GM18520 (cell line): ENCODE data around the gene SAMD4A.
"Not testable (repeated sequence)": the region's sequence is repeated elsewhere in the genome, so short reads cannot be mapped to it uniquely, and the experiment has no call there.

Source experiments
- ATAC-seq: cut with Tn5 transposase; IDR thresholded peaks from one replicate; pipeline ENCODE4 v1.9.1; 2021; ENCODE audit not compliant: unreplicated experiment

SAMD4A gene

DNA sequence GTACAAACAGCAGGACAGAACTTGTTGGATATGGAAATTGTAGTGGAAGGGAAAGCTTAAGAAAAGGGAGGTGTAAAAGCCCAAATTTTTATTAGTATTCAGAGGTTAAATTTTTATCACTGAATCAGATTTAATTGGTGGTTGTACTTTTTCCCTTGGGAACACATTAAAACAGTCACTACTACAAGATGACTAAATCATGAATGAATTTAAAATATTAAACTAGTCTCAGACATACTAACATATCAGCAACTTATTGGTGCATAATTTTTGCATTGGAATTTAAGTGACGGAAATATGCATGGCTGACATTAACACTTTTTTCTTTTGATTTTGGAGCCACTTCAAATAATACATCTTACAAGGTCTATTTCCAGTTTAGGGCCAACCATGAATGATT, 27.6 kb downstream of the SAMD4A start:
- no peak for ATAC-seq

DNA sequence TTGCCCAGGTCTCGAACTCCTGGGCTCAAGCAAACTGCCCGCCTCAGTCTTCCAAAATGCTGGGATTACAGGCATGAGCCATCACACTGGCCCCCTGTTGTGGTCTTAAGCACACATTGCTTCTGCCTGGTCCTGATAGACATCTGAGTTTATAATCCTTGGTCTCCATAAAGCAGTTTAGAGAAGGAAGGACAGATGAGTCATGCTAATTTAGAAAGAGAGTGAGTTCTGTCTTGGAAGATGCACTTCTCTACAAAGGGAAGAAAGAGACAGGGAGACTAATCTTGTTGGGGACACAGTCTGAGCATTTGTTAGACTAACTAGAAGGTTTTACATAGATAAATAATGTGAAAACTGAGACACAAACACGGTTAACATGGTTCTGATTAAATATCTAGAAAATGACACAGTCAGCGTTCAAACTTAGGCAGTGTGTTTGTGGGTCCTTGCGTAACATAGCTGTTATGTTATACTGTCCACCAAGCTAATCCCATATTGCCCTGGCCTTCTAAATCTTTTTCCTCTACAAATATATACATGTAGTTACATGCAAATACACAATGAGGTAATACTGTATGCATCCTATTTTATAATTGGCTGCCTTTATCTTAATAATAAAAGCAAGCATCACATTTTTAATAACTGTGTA, 31.0 kb downstream of the SAMD4A start:
- ATAC-seq, result no peak

DNA sequence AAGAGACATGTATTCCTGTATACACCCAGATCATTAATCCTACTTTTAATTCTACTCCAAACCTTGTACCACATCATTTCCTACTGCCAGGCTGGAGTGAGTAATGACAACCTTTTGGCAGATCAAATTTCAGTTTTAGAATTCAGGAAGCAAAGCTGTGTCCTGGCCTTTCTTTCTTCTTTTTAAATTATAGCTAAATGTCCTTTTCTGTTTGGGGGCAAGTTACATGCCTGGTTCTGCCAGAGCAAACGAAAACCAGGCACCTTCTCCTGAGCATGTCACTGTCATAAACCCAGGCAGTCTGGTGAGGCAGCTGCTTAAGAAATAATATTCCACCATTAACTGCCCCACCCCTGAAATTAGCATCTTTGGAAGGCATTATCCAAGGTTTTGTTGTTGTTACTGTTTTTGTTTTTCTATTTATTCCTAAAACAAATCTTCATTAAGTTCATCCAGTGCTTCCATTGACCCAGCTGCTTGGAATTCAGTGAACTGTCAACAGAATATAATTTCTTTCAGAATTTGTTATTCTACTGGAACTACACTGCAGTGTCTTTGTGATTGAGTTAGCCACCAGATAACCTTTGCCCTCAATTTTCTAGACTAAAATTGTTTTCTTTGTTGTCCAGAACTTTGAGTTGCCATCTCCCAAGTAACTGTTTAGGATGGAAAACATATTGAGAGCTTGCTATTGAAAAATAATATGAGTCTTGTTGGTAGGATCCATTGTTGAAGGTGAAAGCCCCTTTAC, 33.2 kb downstream of the SAMD4A start:
- ATAC-seq, result no peak

DNA sequence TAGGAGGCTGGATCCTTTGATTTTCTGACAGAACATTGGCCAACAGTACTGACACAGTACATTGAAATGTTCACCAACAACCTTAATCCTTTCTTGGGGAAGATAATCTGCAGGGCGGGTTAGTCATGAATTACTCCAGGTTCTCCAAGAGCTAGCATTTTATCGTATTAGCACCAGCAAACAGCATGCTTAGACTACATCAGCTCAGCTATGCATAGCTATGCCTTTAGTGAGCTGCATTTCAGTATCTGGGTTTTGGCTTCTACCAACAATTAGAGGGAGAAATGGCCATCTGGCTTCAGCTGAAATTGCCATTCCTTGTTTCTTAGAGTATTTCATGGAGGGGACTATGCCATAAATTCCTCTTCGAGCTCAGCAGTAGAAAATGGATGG, 33.8 kb downstream of the SAMD4A start:
- no peak for ATAC-seq

DNA sequence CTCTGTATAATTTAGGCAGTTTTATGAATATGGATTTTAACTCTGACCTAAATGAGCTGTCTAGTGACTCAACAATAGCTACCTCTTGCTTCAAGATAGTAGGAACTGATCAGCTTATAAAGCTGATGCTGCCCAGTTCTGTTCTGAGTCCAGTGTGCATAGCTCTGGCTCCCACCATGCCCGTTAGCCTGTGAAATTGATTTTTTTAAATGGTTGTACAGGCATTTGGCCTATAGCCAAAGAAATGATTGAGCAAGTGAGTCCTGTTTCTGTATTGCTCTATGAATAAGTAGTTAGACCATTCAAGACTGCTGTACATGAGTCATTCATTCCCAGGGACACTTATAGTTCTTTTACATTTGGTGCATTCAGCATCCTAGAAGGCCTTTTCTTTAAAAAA, 36.4 kb downstream of the SAMD4A start:
- no peak for ATAC-seq

DNA sequence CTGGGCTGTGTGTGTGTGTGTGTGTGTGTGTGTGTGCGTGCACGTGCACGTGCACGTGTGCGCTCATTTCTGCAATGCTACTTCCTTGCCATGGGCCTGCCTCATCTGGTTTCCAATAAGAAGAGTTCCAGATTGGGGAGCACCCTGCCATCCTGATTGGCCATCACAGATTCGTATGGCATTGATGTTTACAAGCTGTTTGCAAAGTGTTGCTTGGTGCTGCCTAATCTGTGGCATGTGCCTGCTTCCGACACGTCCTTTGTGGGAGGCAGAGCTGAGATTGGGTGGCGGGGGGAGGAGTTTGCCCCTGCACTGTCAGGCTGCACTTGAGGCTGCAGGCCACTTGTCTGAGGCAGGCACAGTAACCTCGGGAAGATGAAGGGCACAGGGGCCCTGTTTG, 39.2 kb downstream of the SAMD4A start:
- ATAC-seq, result no peak

DNA sequence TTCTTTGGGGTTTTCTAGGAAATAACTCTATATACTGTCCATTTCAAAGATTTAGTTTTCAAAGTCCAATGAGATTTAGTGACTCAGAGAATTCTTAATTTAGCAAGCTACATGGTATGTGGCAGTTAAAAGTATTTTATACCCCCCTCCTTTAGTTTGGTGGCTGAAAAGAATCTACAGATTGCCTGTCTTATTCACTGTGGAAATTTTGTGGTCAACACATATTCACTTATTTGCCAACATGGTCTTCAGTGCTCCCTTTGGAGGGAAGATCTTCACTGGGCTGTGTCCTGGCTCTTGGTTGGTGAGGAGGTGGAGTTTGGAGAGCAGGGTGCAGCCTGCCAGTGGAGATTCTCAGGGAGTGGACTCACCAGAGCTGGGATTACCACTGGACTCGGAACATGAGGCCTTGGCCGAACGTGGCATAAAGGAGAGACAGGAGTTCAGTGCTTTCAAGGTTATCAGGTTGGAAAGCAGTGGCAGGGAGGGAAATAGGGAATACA, 39.8 kb downstream of the SAMD4A start:
- no peak for ATAC-seq

DNA sequence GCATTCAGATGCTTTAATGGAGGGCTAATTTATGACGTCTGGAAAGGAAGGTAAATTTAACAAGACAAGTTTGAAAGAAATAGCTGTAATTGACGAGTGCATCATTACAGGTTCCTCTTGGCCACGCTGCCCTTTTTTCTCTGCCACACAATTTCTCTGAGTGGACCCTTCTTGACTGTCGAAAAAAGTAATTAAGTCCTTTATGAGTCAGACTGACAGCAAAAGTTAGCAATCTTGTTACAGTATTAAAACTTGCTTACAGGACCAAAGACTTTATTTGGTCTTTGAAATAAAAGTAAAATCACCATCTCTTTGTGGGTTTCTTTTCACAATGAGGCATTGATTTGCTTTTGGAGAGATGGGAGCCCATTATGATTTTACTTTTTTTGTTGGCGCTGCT, 42.6 kb downstream of the SAMD4A start:
- no peak for ATAC-seq

DNA sequence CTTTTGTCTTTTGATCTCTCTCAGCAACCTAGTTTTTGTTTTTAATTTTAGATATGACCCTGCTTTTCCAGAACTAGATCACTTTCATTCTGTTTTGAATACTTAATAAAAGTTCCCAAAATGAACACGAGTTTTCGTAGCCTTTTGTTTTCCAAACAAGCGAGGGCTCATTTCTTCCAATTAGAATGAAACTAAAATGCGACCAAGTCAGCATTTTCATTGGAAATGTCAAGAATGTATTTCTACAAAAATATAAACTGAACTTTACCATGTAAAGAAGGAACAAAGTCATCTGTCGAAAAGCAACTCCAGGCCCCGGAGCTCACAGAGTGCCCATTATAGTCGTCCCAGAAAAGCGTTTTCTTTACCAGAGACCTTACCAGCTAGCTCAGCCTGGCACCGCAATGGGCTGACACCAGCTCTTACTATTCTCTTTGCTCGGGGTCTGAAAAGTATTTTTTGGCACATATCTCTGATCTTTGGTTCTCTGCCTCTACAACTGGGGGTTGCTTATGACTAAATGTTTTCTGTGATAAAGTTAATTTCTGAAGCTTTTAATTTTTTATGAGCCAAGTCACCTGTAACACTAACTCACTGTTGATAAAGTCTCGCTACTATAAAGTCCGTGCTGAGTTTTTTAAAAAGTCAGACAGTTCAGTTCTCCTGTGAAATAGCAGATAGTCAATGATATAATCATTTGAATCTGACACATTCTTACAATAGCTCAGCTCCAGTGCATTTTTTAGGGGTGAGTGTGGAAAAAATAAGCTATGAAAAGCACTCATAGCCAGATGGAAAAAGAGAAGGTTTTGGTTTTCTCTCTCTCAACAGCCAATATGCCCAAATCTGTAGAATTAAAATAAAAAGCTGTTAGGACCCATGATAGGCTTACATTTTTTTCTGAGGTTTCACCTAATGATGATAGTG, 43.4 kb downstream of the SAMD4A start:
- no peak for ATAC-seq

DNA sequence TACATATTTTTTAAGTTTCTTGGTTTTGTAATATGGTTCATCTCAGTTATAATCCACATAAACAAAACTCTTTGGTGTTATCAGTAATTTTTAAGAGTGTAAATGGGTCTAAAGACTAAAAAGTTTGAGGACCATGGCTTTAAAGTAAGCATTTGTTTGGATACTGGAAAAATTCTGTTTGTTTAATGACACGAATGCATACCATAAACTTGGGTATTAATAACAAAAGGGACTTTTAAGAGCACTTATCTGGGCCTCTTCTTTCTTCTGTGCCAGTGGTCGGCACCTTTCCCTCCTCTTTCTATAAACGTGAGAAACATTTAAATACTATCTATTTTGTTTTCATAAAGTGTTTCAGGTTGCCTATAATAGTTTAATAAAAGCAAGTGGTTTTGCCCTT, 47.4 kb downstream of the SAMD4A start:
- no peak for ATAC-seq

DNA sequence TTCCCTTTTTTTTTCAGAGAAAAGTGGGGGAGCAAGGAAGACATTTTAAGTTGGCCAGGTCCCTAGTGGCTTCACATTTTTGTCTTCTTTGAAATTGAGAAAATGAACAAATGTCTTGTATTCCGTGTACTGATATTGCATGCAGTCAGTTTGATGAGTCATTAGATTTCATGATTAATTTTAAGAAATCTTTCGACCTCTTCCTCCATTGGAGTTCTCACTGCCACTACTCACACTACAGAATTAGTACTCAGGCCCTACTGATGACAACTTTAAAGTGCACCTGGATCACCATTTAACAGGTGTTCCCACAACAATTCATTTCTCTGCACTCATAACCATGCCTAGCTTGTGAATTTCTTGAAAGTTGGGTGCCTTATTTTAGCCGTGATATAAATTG, 50.5 kb downstream of the SAMD4A start:
- ATAC-seq, result no peak

DNA sequence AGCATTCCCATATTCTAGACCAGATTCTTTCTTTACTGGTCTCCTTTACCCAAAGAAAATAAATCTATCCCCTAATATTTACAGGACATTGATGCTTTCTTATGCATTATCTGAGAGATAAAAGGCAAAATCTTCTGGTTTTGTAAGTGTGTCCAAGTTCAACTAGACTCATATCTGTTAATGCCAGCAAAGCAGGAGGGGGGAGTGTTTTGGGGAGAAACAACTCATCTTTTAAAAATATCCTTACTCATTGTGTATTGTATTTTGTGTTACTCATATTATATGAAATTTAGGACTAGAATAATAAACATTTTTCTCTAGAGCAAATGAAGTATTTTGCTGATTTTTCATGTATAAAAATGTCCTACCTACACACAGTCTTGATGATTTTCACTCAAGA, 54.8 kb downstream of the SAMD4A start:
- no peak for ATAC-seq

DNA sequence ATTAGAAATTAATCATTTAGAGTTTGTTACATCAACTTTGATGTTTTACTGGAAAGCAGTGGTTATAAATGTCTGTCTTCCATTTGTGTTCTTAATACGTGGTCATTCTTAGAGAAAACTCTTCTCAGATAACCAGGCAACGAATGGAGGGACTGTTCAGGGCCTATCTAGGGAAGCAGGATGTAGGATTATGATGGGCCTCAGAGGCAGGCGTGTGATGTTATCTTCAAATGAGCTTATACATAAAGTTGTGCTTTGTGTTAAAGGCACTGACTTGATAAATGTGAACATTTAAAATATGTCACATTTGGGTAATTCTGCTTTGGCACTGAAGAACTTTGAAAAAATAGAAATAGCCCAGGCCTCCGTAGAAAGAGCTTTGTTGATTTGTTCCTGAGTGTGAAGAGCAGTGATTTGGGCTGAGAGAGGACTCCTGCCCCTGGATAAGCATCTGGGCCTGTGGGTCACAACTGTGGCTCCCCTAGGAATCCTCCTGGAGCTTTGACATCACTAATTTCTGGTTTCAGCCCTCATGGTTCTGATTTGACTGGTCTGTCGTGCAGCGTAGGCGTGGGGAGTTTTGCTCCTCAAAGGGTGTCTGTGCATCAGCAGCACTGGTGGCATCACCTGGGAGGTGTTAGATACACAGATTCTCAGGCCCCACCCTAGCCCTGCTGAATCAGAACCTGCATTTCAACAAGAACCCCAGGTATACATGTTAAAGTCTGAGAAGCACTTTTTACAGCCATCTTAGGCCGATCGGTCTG, 55.4 kb downstream of the SAMD4A start:
- ATAC-seq, result peak; percentile 84

DNA sequence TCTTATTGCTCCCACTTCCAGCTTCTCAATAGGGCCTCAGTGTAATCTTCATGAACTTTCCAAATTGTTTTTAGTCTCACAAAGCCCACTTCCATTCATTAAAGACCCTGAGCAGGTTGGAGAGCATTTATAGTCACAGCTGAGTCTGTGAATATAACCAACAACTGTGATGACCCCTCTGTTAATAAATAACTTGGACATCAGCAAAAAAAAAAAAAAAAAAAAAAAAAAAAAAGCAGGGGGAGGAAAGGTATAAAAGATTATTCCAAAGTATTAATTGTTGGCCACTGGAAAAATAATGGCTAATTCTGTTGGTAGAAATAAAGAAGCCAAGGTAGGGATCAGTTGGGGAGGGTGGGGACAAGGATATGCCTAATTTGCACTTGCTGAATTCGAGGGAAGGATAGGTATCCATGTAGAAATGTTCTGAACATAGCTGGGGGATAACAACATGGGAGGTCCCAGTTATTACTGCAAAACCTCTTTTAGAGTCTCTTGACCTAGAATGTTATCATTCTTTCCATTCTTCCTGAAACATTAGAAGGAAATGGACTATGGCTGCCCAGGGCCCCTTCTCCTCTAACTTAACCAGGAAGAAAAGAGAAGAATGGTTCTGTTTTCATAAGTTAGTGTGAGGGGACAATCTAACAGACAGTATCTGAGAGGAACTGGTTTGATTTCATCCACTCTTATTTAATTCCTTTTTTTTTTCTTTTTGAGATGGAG, 56.5 kb downstream of the SAMD4A start:
- no peak for ATAC-seq

DNA sequence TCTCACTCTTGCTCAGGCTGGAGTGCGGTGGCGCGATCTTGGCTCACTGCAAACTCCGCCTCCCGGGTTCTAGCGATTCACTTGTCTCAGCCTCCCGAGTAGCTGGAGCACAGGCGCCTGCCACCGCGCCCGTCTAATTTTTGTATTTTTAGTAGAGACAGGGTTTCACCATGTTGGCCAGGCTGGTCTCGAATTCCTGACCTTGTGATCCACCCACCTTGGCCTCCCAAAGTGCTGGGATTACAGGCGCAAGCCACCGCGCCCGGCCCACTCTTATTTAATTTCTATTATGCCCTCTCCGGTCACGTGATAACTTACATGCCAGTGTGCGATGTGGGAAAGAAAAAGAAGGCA, 57.1 kb downstream of the SAMD4A start:
- not testable (repeated sequence) for ATAC-seq

DNA sequence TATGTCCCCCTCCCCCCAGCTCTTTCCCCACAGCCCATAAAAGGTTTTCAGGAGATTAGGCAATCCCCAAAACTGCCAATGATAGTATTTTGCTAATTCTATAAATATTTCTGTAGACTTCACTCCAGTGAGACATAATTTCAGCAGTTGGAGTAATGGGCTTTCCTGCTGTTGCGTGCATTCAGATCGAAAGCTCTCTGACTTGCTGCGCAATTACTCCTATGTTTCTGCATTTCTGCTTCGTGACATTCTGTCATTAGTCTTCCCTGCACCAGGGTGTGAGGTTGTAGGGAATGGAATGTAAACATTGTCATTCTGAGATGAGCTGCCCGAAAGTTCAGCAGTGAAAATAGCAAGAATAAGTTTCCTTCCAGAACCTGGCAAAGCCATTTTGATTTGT, 58.2 kb downstream of the SAMD4A start:
- no peak for ATAC-seq

DNA sequence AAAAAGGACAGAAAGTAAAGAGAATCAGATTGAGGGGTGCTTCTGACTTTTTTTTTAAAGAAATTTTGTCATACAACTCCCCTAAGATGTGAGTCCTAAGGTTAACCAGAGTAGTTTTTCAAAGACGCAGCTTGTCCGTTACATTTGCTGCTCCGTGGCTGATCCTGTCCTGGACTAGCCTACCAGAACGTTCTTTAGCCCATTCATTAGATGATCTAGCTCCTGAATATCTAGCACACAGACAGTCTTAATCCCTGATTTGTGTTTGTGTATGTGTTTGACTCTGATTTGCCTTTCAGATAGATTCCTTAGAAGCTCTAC, 60.3 kb downstream of the SAMD4A start:
- ATAC-seq, result no peak

DNA sequence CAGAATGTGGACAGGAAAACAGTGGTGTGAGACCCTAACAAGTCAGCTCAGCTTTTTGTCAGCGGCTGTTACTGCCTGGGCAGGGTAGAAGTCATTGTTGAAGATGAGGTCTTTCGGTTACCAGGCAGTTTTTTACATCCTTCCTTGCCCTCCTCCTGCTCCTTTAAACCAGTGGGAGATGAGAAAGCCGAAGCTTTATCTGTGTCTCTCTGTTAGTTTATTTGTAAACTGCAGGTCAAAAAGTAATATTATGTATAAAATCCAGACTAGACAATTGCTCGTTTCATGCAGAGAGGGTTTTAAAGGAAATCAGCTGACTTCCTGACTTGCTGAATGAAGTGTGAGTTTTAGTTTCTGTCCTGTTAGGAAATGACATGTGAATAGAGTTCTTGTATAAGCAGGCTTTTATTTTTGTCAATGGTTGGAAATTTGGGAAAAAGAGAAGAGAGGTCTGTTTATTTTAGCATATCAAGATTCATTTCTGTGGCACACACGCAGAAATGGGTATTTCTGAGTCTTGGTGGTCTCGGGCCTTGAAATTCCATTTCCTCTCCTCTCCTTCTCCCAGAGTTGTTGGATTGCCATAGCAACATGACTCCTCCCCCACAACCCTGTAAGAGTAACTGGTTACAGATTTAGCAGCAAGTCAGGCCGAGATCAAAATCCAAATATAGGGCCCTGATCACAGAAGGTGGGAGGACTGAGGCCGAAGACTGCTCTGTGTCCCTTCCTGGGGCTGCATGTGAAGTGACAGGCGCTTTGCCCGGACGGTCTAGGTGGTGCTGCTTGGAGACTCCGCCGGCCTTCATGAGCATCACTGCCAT, 60.8 kb downstream of the SAMD4A start:
- peak; percentile 49 for ATAC-seq

DNA sequence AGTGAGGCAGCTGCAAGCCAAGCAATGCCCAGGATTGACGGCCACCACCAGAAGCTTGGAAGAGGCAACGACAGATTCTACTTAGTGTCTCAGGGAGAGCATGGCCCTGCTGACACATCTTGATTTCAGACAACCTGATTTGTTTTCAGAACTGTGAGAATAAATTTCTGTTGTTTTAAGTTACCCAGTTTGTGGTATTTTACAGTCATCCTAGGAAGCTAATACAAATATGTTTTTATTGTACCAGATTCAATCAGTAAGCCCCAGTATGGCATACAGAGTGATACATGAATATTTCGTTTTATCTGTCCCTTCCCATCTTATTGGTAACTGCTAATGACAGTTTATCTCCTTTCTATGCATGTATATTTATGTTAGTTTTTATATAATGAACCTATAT, 62.3 kb downstream of the SAMD4A start:
- no peak for ATAC-seq
